SK-N-SH (cell line): Measurements from ENCODE around the gene UST.

Experiments used
- EZH2phosphoT487 ChIP-seq: fragments of 200-600 bp; sonication (generic); IDR thresholded peaks from 2 replicates; pipeline ENCODE4 v1.6.1; 2017; ENCODE audit warnings: low read depth, mixed run types, mild to moderate bottlenecking, antibody characterized with exemption, moderate library complexity, borderline replicate concordance
- RFX5 ChIP-seq: IDR thresholded peaks from 2 replicates; pipeline ENCODE4 v1.6.1; 2012; ENCODE audit warnings: mild to moderate bottlenecking, improper control_type of control experiment, low read length
- SMC3 ChIP-seq: IDR thresholded peaks from 2 replicates; pipeline ENCODE4 v1.6.1; 2012; ENCODE audit warnings: low read depth, low read length, improper control_type of control experiment
- TF ChIP-seq, protein P1 (sequence below): fragments of 200-600 bp; sonication (generic); IDR thresholded peaks from 2 replicates; pipeline ENCODE4 v1.6.1; 2017; ENCODE audit warnings: antibody characterized with exemption, mild to moderate bottlenecking, moderate library complexity
- TF ChIP-seq, protein P2 (sequence below): IDR thresholded peaks from 2 replicates; pipeline ENCODE4 v1.4.0; 2012; ENCODE audit warnings: low read depth

DNA sequence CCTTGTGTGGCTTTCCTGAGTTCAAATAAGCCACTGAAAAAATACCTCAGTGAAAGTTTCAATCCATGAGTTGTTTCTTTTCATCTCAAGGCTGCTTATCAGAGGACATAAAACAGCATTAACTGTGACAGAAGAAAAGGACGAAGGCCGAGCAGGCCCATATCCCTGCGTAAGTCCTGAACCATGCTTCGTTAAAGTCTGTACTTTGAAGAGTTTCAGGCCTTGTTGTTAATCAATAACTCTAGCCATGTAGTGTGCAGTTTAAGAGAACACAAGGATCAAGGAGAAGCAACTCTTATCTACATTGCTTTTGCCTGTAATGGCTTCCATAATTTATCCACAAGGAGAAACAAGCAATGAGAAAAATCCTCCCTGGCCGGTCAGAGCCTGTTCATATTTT lies 165.4 kb downstream of the UST start:
- TF ChIP-seq, protein P1, sequence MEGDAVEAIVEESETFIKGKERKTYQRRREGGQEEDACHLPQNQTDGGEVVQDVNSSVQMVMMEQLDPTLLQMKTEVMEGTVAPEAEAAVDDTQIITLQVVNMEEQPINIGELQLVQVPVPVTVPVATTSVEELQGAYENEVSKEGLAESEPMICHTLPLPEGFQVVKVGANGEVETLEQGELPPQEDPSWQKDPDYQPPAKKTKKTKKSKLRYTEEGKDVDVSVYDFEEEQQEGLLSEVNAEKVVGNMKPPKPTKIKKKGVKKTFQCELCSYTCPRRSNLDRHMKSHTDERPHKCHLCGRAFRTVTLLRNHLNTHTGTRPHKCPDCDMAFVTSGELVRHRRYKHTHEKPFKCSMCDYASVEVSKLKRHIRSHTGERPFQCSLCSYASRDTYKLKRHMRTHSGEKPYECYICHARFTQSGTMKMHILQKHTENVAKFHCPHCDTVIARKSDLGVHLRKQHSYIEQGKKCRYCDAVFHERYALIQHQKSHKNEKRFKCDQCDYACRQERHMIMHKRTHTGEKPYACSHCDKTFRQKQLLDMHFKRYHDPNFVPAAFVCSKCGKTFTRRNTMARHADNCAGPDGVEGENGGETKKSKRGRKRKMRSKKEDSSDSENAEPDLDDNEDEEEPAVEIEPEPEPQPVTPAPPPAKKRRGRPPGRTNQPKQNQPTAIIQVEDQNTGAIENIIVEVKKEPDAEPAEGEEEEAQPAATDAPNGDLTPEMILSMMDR = no peak
- TF ChIP-seq RFX5 = no peak
- TF ChIP-seq, protein P2, sequence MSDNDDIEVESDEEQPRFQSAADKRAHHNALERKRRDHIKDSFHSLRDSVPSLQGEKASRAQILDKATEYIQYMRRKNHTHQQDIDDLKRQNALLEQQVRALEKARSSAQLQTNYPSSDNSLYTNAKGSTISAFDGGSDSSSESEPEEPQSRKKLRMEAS = no peak
- TF ChIP-seq SMC3 = no peak
- TF ChIP-seq EZH2phosphoT487 = no peak
